Measurements from ENCODE around the gene GSDMA. TPM values are rescaled to one million over a fixed set of nuclear protein-coding genes. Genes with fewer than 3 reads are reported as not detected.
A peak's percentile ranks its signal among the peaks of the same experiment; 100 is the strongest.

Gene GSDMA
- total RNA-seq, 1 experiment from 2014 or later: not detected

GRCh38 chr17:39960524-39961041 lies 2.2 kb upstream of the GSDMA start:
- DNase-seq (ENCODE audit: low read depth): no peak

- DNase-seq (ENCODE audit: low read depth): peak; percentile 40
Observed at GRCh38 chr17:39963829-39964228, 1.0 kb downstream of the GSDMA start.

- no peak for DNase-seq (ENCODE audit: low read depth)
Observed at GRCh38 chr17:39965017-39965699, 2.4 kb downstream of the GSDMA start.

- no peak for DNase-seq (ENCODE audit: low read depth)
Observed at GRCh38 chr17:39966771-39967170, 4.0 kb downstream of the GSDMA start.

- no peak for DNase-seq (ENCODE audit: low read depth)
Observed at GRCh38 chr17:39968761-39969160, 6.0 kb downstream of the GSDMA start.

GRCh38 chr17:39969375-39969774 lies 6.6 kb downstream of the GSDMA start:
- no peak for DNase-seq (ENCODE audit: low read depth)

- no peak for DNase-seq (ENCODE audit: low read depth)
Observed at GRCh38 chr17:39970157-39970692, 7.4 kb downstream of the GSDMA start.

- DNase-seq (ENCODE audit: low read depth): no peak
Observed at GRCh38 chr17:39971076-39971603, 8.3 kb downstream of the GSDMA start.

GRCh38 chr17:39972271-39972670 lies 9.5 kb downstream of the GSDMA start:
- no peak for DNase-seq (ENCODE audit: low read depth)

- DNase-seq (ENCODE audit: low read depth): no peak
Observed at GRCh38 chr17:39973496-39973895, 10.7 kb downstream of the GSDMA start.

- no peak for DNase-seq (ENCODE audit: low read depth)
Observed at GRCh38 chr17:39974433-39974832, 11.6 kb downstream of the GSDMA start.

- DNase-seq (ENCODE audit: low read depth): no peak
Observed at GRCh38 chr17:39975801-39976200, 13.0 kb downstream of the GSDMA start.

GRCh38 chr17:39979016-39979670 lies 16.3 kb downstream of the GSDMA start:
- DNase-seq (ENCODE audit: low read depth): peak; percentile 86

- peak; percentile 23 for DNase-seq (ENCODE audit: low read depth)
Observed at GRCh38 chr17:39979893-39980350, 17.1 kb downstream of the GSDMA start.

- peak; percentile 99 for DNase-seq (ENCODE audit: low read depth)
Observed at GRCh38 chr17:39980351-39981206, 17.8 kb downstream of the GSDMA start, which contains the start of gene PSMD3. TSS of gene PSMD3 (plus strand) at chr17:39980807. CDS start at chr17:39980971, 164 bp downstream.

- DNase-seq (ENCODE audit: low read depth): peak; percentile 5
Observed at GRCh38 chr17:39981207-39981741, 18.5 kb downstream of the GSDMA start.

- DNase-seq (ENCODE audit: low read depth): no peak
Observed at GRCh38 chr17:39981766-39982375, 19.1 kb downstream of the GSDMA start.

- DNase-seq (ENCODE audit: low read depth): no peak
Observed at GRCh38 chr17:39988206-39988810, 25.5 kb downstream of the GSDMA start.

- DNase-seq (ENCODE audit: low read depth): no peak
Observed at GRCh38 chr17:39994448-39994847, 31.6 kb downstream of the GSDMA start.

- no peak for DNase-seq (ENCODE audit: low read depth)
Observed at GRCh38 chr17:39995438-39995837, 32.6 kb downstream of the GSDMA start.
